Measurements from ENCODE around the gene ARHGAP24.

DNA sequence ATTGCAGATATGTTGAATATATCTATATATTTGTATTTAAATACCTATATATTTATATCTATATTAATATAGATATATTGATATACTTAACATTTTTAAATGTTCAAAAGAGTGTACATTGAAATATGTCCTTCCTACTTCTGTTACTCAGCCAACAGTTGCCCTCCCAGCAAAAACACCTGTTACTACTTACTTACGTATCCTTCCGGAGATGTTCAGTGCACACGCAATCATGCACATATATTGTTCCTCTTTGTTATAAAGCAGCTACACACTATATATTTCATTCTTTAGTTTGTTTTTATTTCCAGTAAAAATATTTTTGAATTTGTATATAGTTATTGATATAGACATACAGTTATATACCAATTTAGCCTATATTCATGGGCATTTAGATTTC, 142.3 kb downstream of the ARHGAP24 start:
- TF ChIP-seq, protein P1, sequence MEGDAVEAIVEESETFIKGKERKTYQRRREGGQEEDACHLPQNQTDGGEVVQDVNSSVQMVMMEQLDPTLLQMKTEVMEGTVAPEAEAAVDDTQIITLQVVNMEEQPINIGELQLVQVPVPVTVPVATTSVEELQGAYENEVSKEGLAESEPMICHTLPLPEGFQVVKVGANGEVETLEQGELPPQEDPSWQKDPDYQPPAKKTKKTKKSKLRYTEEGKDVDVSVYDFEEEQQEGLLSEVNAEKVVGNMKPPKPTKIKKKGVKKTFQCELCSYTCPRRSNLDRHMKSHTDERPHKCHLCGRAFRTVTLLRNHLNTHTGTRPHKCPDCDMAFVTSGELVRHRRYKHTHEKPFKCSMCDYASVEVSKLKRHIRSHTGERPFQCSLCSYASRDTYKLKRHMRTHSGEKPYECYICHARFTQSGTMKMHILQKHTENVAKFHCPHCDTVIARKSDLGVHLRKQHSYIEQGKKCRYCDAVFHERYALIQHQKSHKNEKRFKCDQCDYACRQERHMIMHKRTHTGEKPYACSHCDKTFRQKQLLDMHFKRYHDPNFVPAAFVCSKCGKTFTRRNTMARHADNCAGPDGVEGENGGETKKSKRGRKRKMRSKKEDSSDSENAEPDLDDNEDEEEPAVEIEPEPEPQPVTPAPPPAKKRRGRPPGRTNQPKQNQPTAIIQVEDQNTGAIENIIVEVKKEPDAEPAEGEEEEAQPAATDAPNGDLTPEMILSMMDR (IDR thresholded peaks at IDR 0.05), result no peak
- no peak for TF ChIP-seq POLR2A (IDR thresholded peaks at IDR 0.05)

Data from right lobe of liver (tissue), 4 donors.